Measurements from ENCODE around the gene CLEC14A. TPM values are rescaled to one million over a fixed set of nuclear protein-coding genes. Genes with fewer than 3 reads are reported as not detected.

CLEC14A gene
- polyA plus RNA-seq, 1 of the 3 experiments (the other 2 are of a cell fraction), result 0.02 TPM

- WGBS (ENCODE audit: low lambda C conversion rate), result 4% methylated on average over 20 of the region's 59 CpGs
- Histone ChIP-seq H3K4me3 (ENCODE audit: low read depth in 2 of 2, low read length in 1 of 2) (no peak overlapping the region), H3K27ac (ENCODE audit: low read depth in 2 of 2, low read length in 1 of 2) (no peak overlapping the region), H3K9me2 (no peaks in the 10 kb centered on the region), H4K20me1 (ENCODE audit: insufficient read depth) (no peaks in the 10 kb centered on the region), H3K4me1 (ENCODE audit: control insufficient read depth in 1 of 2, insufficient read depth in 2 of 2, low read depth in 1 of 2, low read length in 1 of 2) (no peaks in the 10 kb centered on the region), H3K4me2 (peak overlapping the region; percentile 50; the same call in 1 of the 2 replicates), H3K79me2 (ENCODE audit: insufficient read depth) (no peaks in the 10 kb centered on the region), H3K9ac (no peak overlapping the region), H3K36me3 (replicated peaks in 1 of 2; ENCODE audit: control insufficient read depth in 1 of 2, insufficient read depth in 2 of 2, low read length in 1 of 2) (no peaks in the 10 kb centered on the region), H3K27me3 (ENCODE audit: insufficient read depth) (peaks cover 17% of the 10 kb centered on the region; the same call in 1 of the 2 replicates), H3K9me3 (no peaks in the 10 kb centered on the region), H3F3A (replicated peaks; ENCODE audit: insufficient read depth) (peaks cover 2% of the 10 kb centered on the region), H2AFZ (ENCODE audit: low read depth) (no peak overlapping the region)
- POLR2A ChIA-PET, result no interaction called here
- CTCF ChIA-PET, result no interaction called here
- no peak for DNase-seq
- TF ChIP-seq POLR2AphosphoS5 (IDR thresholded peaks at IDR 0.05; ENCODE audit: low read depth, low read length) (no peak), GABPA (IDR thresholded peaks at IDR 0.05; ENCODE audit: low read depth) (no peak), EP300 (IDR thresholded peaks at IDR 0.05; ENCODE audit: borderline replicate concordance in 1 of 2, low read depth in 1 of 2, low read length in 1 of 2) (no peak), GATA2 (CRISPR knock-in tag; IDR thresholded peaks at IDR 0.05) (no peak), JUND (IDR thresholded peaks at IDR 0.05) (no peak), USF1 (IDR thresholded peaks at IDR 0.05; ENCODE audit: borderline replicate concordance, low read depth) (no peak), TEAD4 (IDR thresholded peaks at IDR 0.05; ENCODE audit: borderline replicate concordance, insufficient read depth) (no peak), CHD2 (IDR thresholded peaks at IDR 0.05; ENCODE audit: low read length, partially characterized antibody) (no peak), TCF12 (IDR thresholded peaks at IDR 0.05) (no peak), MEF2A (IDR thresholded peaks at IDR 0.05; ENCODE audit: borderline replicate concordance, low read depth) (no peak), ELF1 (IDR thresholded peaks at IDR 0.05) (no peak)
These were observed 47.0 kb downstream of the CLEC14A start for GRCh38 chr14:38208618-38209562.

- no peaks in the 10 kb centered on the region for H4K20me1 ChIP-seq (ENCODE audit: insufficient read depth)
- peak within 1 kb of the TSS; percentile 50; the same call in 1 of the 2 replicates for H3K4me2 ChIP-seq
- H3K9me2 ChIP-seq, result no peaks in the 10 kb centered on the region
- no peak for DNase-seq
- CTCF ChIA-PET, result no interaction called here
- no peaks in the 10 kb centered on the region for H3K4me1 ChIP-seq (ENCODE audit: control insufficient read depth in 1 of 2, insufficient read depth in 2 of 2, low read depth in 1 of 2, low read length in 1 of 2)
- no peak within 1 kb of the TSS for H2AFZ ChIP-seq (ENCODE audit: low read depth)
- no peak within 1 kb of the TSS for H3K9ac ChIP-seq
- no peaks in the 10 kb centered on the region for H3K36me3 ChIP-seq (replicated peaks in 1 of 2; ENCODE audit: control insufficient read depth in 1 of 2, insufficient read depth in 2 of 2, low read length in 1 of 2)
- 1% methylated on average over 15 of the region's 49 CpGs for WGBS (ENCODE audit: low lambda C conversion rate)
- peaks cover 17% of the 10 kb centered on the region; the same call in 1 of the 2 replicates for H3K27me3 ChIP-seq (ENCODE audit: insufficient read depth)
- H3K27ac ChIP-seq (ENCODE audit: low read depth in 2 of 2, low read length in 1 of 2), result no peak within 1 kb of the TSS
- peaks cover 2% of the 10 kb centered on the region for H3F3A ChIP-seq (replicated peaks; ENCODE audit: insufficient read depth)
- H3K4me3 ChIP-seq (ENCODE audit: low read depth in 2 of 2, low read length in 1 of 2), result no peak within 1 kb of the TSS
- POLR2A ChIA-PET, result no interaction called here
- H3K9me3 ChIP-seq, result no peaks in the 10 kb centered on the region
- no peaks in the 10 kb centered on the region for H3K79me2 ChIP-seq (ENCODE audit: insufficient read depth)
- TF ChIP-seq RCOR1 (IDR thresholded peaks at IDR 0.05; ENCODE audit: low read length), result no peak
- TF ChIP-seq MXI1 (IDR thresholded peaks at IDR 0.05; ENCODE audit: low read depth, low read length), result no peak
- TF ChIP-seq CTCF (IDR thresholded peaks at IDR 0.05), result no peak
- no peak for TF ChIP-seq FOSL2 (IDR thresholded peaks at IDR 0.05; ENCODE audit: borderline replicate concordance, low read depth)
- TF ChIP-seq USF1 (IDR thresholded peaks at IDR 0.05; ENCODE audit: borderline replicate concordance, low read depth), result no peak
- no peak for TF ChIP-seq ELF1 (IDR thresholded peaks at IDR 0.05)
- TF ChIP-seq IRF3 (IDR thresholded peaks at IDR 0.05; ENCODE audit: low read depth, low read length), result no peak
- TF ChIP-seq EP300 (IDR thresholded peaks at IDR 0.05; ENCODE audit: borderline replicate concordance in 1 of 2, low read depth in 1 of 2, low read length in 1 of 2), result no peak
- TF ChIP-seq YY1 (IDR thresholded peaks at IDR 0.05; ENCODE audit: low read depth), result no peak
- TF ChIP-seq GABPA (IDR thresholded peaks at IDR 0.05; ENCODE audit: low read depth), result no peak
- no peak for TF ChIP-seq GATA2 (CRISPR knock-in tag; IDR thresholded peaks at IDR 0.05)
- no peak for TF ChIP-seq SMC3 (IDR thresholded peaks at IDR 0.05; ENCODE audit: low read depth, low read length)
- TF ChIP-seq SIN3A (IDR thresholded peaks at IDR 0.05; ENCODE audit: borderline replicate concordance, low read depth, low read length), result no peak
- TF ChIP-seq FOXM1 (IDR thresholded peaks at IDR 0.05; ENCODE audit: low read depth), result no peak
- no peak for TF ChIP-seq JUND (IDR thresholded peaks at IDR 0.05)
These were observed 47.9 kb downstream of the CLEC14A start, which contains the start of gene SSTR1 for GRCh38 chr14:38207736-38208617. SSTR1 (plus strand) TSS chr14:38207904; CDS start chr14:38209390, 1,486 bp downstream.

All from SK-N-SH (cell line).